Spleen (tissue), 11 donors: Measurements from ENCODE around the gene C10orf71. TPM values are rescaled to one million over a fixed set of nuclear protein-coding genes. Genes with fewer than 3 reads are reported as not detected.

Experiments used
- DNase-seq: peaks from one replicate; pipeline ENCODE4 v3.0.0-alpha.2; 2020
- H3K27ac ChIP-seq, 8 donors: fragments of 200-600 bp; sonication (generic) in 7 of 8; 1 replicate in 4 of 8; 2 replicates in 4 of 8; pipeline versions ENCODE4 v1.5.0 to v1.8.0; 2016 to 2021; ENCODE audit warnings: inconsistent platforms in 4 of 8, mild to moderate bottlenecking in 4 of 8, moderate library complexity in 1 of 8
- H3K27me3 ChIP-seq, 7 donors: fragments of 200-600 bp; sonication (generic) in 6 of 7; replicated peaks in 1 of 7; 1 replicate in 4 of 7; 2 replicates in 3 of 7; pipeline versions ENCODE4 v1.5.0 to v1.8.0; 2016 to 2021; ENCODE audit warnings: inconsistent platforms in 3 of 7, mild to moderate bottlenecking in 1 of 7
- H3K36me3 ChIP-seq, 6 donors: fragments of 200-600 bp; sonication (generic) in 5 of 6; 1 replicate in 4 of 6; 2 replicates in 2 of 6; pipeline versions ENCODE4 v1.5.0 to v1.8.0; 2016 to 2021; ENCODE audit warnings: inconsistent platforms in 2 of 6
- H3K4me1 ChIP-seq, 6 donors: fragments of 200-600 bp; sonication (generic) in 5 of 6; 1 replicate in 3 of 6; 2 replicates in 3 of 6; pipeline versions ENCODE4 v1.5.0 to v1.8.0; 2016 to 2021; ENCODE audit warnings: inconsistent platforms in 3 of 6
- H3K4me3 ChIP-seq, 8 donors: fragments of 200-600 bp; sonication (generic) in 7 of 8; 1 replicate in 4 of 8; 2 replicates in 4 of 8; pipeline versions ENCODE4 v1.5.0 to v1.8.0; 2016 to 2021; ENCODE audit warnings: inconsistent platforms in 4 of 8, mild to moderate bottlenecking in 4 of 8, moderate library complexity in 2 of 8
- H3K9me3 ChIP-seq, 8 donors: fragments of 200-600 bp; sonication (generic) in 7 of 8; 1 replicate in 4 of 8; 2 replicates in 4 of 8; pipeline versions ENCODE4 v1.5.0 to v1.8.0; 2016 to 2021; ENCODE audit warnings: inconsistent platforms in 4 of 8
- CTCF ChIP-seq, 11 experiments: fragments of 200-600 bp in 7 of 11; fragments of 450-650 bp in 4 of 11; sonication (generic) in 4 of 11; IDR thresholded peaks in 8 of 11; conservative IDR thresholded peaks in 3 of 11; 1 replicate in 7 of 11; 2 replicates in 4 of 11; pipeline versions ENCODE4 v1.4.0 to v1.8.0; 2016 to 2021; ENCODE audit warnings: antibody characterized with exemption in 11 of 11, inconsistent platforms in 4 of 11, mild to moderate bottlenecking in 1 of 11
- POLR2A ChIP-seq, 3 donors: fragments of 450-650 bp; IDR thresholded peaks; one replicate each; pipeline ENCODE4 v1.5.1; 2017; ENCODE audit warnings: antibody characterized with exemption in 3 of 3, mild to moderate bottlenecking in 1 of 3
- POLR2AphosphoS5 ChIP-seq, 3 donors: sonication (generic); formaldehyde crosslinking; IDR thresholded peaks; one replicate each; pipeline ENCODE4 v1.5.1; 2017; ENCODE audit warnings: antibody characterized with exemption in 3 of 3
- WGBS, 5 donors: extraction: QIAGEN DNeasy Blood & Tissue Kit in 3 of 5; methylation state at CpG; one replicate each; pipeline versions ENCODE4 v1.1.5 to v1.1.7; 2013 to 2018; 5-methylcytosine and 5-hydroxymethylcytosine counted together
- intact Hi-C: fragments of 100-400 bp; cut with DNase I; formaldehyde crosslinking; loops from one replicate; pipeline ENCODE4 v1.15.0; 2023; ENCODE audit warnings: low total_unique reads
- polyA plus RNA-seq, 3 donors: library from polyadenylated mRNA; stranded (reverse); fragments of 200-250 nt; gene quantifications; one replicate each; pipeline ENCODE4 v1.2.1, GENCODE V29; 2013
- total RNA-seq, 7 donors: library from RNA; depleted of rRNA in 3 of 7; stranded (reverse); fragments of >200 nt in 3 of 7; fragmentation: NEBNext Ultra II Directional in 4 of 7; extraction: Animal tissue kit (Norgen Biotek cat#: 25700) in 4 of 7; gene quantifications; one replicate each; pipeline versions ENCODE4 v1.1.0 to v1.2.1, GENCODE V29; 2016 to 2021
- donor health status: healthy with polysubstance abuse.
- donor health status: DM: no; HTN: no; CAD: no; lungs with moderate emphysema.
- donor health status: DM: no; HTN: no; CAD: no.
- donor health status: Bipolar disorder and iron deficiency.
- donor health status: healthy.
- donor health status: DM: no; HTN: no; CAD: no.
- donor health status: DM: yes; HTN: yes; CAD: no.

The C10orf71 gene
- total and polyA plus RNA-seq, 10 donors: not detected

- no peak for DNase-seq
- Histone ChIP-seq H3K4me3 (no peak overlapping the region), H3K27me3 (peaks cover 0 to 16% (median 0%) of the 10 kb centered on the region in 7 donors), H3K36me3 (no peaks in the 10 kb centered on the region), H3K27ac (no peak overlapping the region), H3K9me3 (no peaks in the 10 kb centered on the region), H3K4me1 (no peaks in the 10 kb centered on the region)
- intact Hi-C loops: no loop called here
- no peak for TF ChIP-seq POLR2A (IDR thresholded peaks at IDR 0.05)
- no peak for TF ChIP-seq POLR2AphosphoS5 (IDR thresholded peaks at IDR 0.05)
- TF ChIP-seq CTCF (IDR thresholded peaks at IDR 0.05 in 8 of 11, conservative IDR thresholded peaks at IDR 0.05 in 3 of 11): no peak
- WGBS, 5 donors: 82 to 87% (median 84%) methylated on average over 5 of the region's 5 CpGs
Observed at GRCh38 chr10:49374740-49375139, 75.8 kb downstream of the C10orf71 start.

GRCh38 chr10:49375611-49376010 is 76.6 kb downstream of the C10orf71 start:
- H3K9me3 ChIP-seq: no peaks in the 10 kb centered on the region
- WGBS, 5 donors: 76 to 98% (median 85%) methylated on average over 3 of the region's 3 CpGs
- no peak overlapping the region for H3K4me3 ChIP-seq
- intact Hi-C loops: no loop called here
- TF ChIP-seq POLR2AphosphoS5 (IDR thresholded peaks at IDR 0.05): no peak
- TF ChIP-seq CTCF (IDR thresholded peaks at IDR 0.05 in 8 of 11, conservative IDR thresholded peaks at IDR 0.05 in 3 of 11): no peak
- no peak for TF ChIP-seq POLR2A (IDR thresholded peaks at IDR 0.05)
- no peaks in the 10 kb centered on the region for H3K36me3 ChIP-seq
- H3K27me3 ChIP-seq: peaks cover 0 to 10% (median 0%) of the 10 kb centered on the region in 7 donors
- no peaks in the 10 kb centered on the region for H3K4me1 ChIP-seq
- no peak for DNase-seq
- no peak overlapping the region for H3K27ac ChIP-seq

Other genes starting within 250 kb of the C10orf71 start
- 1 to 10 TPM; 2.2 to 6.8 (median 4.1) TPM for gene VSTM4, start 183.6 kb upstream of the C10orf71 start, total RNA-seq
- gene VSTM4, start 183.6 kb upstream of the C10orf71 start, polyA plus RNA-seq: 1 to 10 TPM in 1 of 3 donors, under 1 TPM in 2; 0.57 to 1.6 (median 0.80) TPM
- gene FAM170B, start 165.1 kb upstream of the C10orf71 start, total RNA-seq: not detected
- under 1 TPM in 2 of 3 donors, not detected in 1; 0.05 to 0.06 TPM for gene FAM170B, start 165.1 kb upstream of the C10orf71 start, polyA plus RNA-seq
- gene TMEM273, start 110.8 kb upstream of the C10orf71 start, total RNA-seq: 10 to 100 TPM; 25.6 to 46.9 (median 30.7) TPM
- gene TMEM273, start 110.8 kb upstream of the C10orf71 start, polyA plus RNA-seq: 10 to 100 TPM; 29.3 to 64.5 (median 52.5) TPM
- not detected for gene DRGX, start 96.9 kb downstream of the C10orf71 start, total RNA-seq
- under 1 TPM in 2 of 3 donors, not detected in 1; 0.03 to 0.11 TPM for gene DRGX, start 96.9 kb downstream of the C10orf71 start, polyA plus RNA-seq
- 10 to 100 TPM; 20.0 to 32.7 (median 26.5) TPM for gene ERCC6, start 240.0 kb downstream of the C10orf71 start, total RNA-seq
- gene ERCC6, start 240.0 kb downstream of the C10orf71 start, polyA plus RNA-seq: 1 to 10 TPM; 2.7 to 3.9 (median 3.8) TPM